Measurements from ENCODE around the gene RNF31.

- TF ChIP-seq GATA2 (IDR thresholded peaks at IDR 0.05; ENCODE audit: low read depth, low read length): no peak
- no peak for TF ChIP-seq GATA3 (IDR thresholded peaks at IDR 0.05; ENCODE audit: low read depth, low read length)
Measured at GRCh38 chr14:24179961-24180796, 32.9 kb downstream of the RNF31 start.

Measured in SH-SY5Y (cell line).